RKO (cell line): ENCODE measurements around the gene COL2A1.
A peak's percentile ranks its signal among the peaks of the same experiment; 100 is the strongest.
"Not testable (repeated sequence)": the region's sequence is repeated elsewhere in the genome, so short reads cannot be mapped to it uniquely, and the experiment has no call there.

ENCODE experiments used
- DNase-seq: peaks from one replicate; pipeline ENCODE4 v3.0.0-alpha.2; 2016; ENCODE audit warnings: low spot score

COL2A1 gene

DNA sequence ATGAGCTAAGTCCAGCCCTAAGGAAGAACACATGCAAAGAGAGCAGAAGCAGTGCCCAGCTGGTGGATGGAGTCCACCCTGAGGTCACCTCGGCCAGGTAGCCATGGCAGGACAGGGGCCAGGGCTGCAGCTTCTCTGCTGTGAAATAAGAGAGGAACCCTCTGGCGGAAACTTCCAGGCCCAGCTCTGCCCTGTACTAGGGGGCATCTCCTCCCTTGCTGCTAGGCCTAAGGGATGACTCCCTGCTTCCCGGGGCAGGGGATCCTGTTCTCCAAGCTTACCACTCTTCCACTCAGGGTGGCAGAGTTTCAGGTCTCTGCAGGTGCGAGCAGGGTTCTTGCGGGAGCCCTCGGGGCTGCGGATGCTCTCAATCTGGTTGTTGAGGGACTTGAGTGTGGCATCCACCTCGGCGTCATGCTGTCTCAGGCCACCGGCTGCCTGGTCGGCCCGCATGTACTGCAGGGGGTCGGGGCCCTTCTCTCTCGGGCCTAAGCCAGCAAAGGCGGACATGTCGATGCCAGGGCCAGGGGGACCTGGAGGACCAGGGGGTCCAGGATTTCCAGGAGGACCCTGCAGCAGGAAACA is 29.1 kb downstream of the COL2A1 start:
- no peak for DNase-seq

DNA sequence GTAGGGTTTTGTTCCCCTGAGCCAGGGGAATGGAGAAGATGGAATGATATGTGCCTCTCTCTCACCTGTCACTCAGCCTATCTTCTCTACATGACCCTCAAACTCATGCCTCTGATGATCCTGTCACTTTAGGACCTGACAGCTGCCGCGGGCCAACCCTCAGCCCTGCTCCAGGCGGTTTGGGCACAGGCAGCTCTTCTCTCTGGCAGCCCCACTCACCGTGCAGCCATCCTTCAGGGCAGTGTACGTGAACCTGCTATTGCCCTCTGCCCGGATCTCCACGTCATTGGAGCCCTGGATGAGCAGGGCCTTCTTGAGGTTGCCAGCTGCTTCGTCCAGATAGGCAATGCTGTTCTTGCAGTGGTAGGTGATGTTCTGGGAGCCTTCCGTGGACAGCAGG is 30.4 kb downstream of the COL2A1 start:
- no peak for DNase-seq

DNA sequence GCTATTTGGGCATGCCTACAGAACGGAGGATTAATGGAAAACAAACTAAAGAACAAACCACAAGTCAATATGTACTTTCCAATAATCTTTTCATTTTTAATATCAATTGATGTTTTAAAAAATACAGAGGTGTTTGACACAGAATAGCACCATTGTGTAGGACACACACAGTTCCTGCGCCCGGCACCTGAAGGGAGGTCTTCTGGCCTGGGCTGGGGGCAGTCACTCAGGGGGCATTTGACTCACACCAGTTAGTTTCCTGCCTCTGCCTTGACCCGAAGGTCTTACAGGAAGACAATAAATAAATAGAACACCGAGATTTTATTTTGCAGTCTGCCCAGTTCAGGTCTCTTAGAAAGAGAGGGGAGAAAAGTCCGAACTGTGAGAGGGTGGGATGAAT is 31.4 kb downstream of the COL2A1 start:
- no peak for DNase-seq

GRCh38 chr12:47970843-47971242 is 33.4 kb downstream of the COL2A1 start:
- no peak for DNase-seq

DNA sequence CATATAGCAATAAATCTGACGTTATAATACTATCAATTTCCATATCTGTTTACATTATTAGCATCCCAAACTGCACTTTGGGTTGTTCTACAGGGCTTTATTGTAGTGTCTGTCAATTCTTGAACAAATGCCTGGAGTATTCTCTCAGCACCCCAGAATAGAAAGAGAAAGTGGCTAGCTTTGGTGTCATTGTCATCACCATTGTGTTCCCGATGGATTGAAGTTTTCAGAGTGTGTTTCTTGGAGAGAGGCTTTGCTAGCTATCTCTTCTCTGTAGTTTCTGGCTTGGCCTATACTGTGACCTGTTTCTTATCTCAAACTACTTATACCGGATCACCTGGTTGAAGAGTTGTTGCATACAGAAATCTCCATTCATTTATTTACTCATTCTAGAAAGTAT is 34.4 kb downstream of the COL2A1 start:
- no peak for DNase-seq

GRCh38 chr12:47967461-47968321 is 36.6 kb downstream of the COL2A1 start:
- DNase-seq = no peak

GRCh38 chr12:47965581-47965980 is 38.7 kb downstream of the COL2A1 start:
- DNase-seq = no peak

GRCh38 chr12:47964106-47964728 is 40.1 kb downstream of the COL2A1 start:
- DNase-seq = peak; percentile 24

DNA sequence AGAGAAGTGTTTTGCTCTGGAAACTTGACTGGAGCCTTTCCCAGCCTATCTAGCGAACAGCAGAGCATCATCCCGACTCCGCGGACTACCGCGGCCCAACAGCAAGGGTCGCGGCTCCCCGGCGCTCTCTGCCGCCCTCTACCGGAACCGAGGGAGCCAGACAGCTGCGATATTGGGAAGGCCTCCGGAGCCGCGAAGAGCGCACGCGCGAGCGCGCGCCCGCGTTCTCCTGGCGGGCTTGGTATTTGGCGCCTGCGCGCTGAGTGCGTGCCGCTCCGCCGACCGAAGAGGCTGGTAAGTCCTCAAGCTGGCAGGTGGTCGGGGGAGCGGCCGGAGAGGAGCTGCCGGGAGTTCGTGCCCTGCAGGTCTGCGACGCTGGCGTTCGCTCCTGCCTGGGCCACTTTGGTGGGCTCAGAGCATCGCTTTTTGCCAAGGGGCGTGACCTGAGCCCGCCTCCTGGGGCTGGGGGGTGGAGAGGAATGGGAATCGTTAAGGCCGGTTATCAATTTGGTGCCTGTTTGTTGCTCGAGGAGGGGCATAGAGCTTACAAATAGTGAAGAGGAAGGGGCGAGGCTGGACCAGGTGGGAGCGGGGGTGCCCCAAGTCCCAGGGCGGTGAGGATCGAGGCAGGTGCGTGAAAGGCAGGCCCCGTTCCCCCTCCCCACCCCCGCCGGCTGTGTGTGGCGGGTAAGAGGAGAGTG is 40.8 kb downstream of the COL2A1 start, which contains the start of gene TMEM106C:
Gene TMEM106C, plus strand, starts transcription at position 257 of the 701 bp plus-strand sequence. CDS start 641 bp downstream, outside the sequence.
- DNase-seq = peak; percentile 92

GRCh38 chr12:47962198-47962597 is 42.1 kb downstream of the COL2A1 start:
- DNase-seq = no peak

DNA sequence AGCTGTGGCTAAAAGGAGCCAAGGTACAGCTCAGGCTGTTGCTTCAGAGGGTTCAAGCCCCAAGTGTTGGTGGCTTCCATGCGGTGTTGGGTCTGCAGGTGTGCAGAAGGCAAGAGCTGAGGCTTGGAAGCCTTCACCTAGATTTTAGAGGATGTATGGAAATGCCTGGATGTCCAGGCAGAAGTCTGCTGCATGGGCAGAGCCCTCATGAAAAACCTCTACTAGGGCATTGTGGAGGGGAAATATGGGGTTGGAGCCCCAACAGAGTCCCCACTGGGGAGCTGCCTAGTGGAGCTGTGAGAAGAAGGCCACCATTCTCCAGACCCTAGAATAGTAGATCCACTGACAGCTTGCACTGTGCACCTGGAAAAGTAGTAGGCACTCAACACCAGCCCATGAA is 46.6 kb downstream of the COL2A1 start:
- DNase-seq = not testable (repeated sequence)

DNA sequence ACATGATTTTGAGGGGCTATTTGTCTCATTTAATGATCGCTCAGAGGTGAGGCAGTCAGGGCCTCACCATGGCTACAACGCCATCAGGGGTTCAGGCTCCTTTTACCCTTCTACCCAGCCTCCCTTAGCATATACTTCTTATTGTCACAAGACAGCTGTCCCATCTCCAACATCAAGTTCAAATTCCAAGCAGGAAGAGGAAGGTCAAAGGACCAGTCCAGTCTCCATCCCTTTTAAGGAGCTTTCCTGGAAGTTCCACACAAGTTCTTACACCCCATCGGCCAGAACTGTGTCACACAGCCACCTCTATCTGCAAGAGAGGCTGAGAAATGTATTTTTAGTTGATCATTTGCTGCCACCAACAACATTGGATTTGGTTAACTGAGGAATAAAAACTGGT is 49.2 kb downstream of the COL2A1 start:
- no peak for DNase-seq

DNA sequence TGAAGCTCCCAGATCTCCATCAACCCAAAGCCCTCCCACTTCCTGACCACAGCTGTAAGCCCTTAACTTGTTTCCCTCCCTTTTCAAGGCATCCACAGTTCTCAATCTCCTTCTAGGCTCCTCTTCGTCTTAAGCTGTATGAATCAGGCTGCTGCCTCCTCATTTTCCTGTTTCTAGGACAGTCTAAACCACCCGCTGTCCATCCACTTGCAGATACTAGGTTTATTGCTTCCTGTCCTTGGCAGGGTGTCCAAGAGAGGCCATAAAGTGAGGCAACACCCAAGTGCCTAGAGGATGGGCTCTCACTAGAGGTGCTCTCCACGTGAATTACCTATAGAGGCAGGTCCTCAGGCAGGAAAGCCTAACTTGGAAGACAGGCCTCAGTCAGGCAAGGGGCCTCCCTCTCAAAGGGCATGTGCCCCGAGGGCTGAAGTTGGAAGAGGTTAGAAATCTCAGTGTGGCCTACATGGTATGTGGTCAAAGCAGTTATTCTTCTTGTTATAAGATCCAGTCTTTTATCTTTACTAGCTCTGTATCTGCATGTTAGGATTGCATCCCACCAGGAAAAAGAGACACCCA is 49.7 kb downstream of the COL2A1 start:
- no peak for DNase-seq

DNA sequence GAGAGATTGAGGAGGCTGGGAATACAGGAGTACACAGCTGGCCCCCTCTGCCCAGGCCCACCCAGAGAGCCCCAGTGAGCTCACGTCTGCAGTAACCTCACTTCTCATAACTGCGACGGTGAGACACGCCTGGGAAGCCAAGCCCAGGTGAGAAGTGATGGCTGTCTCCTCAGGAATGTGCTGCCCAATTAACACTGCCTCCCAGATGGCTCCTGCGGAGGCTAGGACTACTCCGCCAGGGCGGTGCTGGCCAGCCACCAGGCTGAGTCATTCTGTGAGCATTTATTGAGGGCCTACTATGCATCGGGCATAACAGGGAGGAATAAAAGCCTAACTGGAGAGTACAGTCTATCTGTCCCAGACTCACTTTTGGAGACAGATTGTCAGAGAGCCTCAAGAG is 50.2 kb downstream of the COL2A1 start:
- no peak for DNase-seq

DNA sequence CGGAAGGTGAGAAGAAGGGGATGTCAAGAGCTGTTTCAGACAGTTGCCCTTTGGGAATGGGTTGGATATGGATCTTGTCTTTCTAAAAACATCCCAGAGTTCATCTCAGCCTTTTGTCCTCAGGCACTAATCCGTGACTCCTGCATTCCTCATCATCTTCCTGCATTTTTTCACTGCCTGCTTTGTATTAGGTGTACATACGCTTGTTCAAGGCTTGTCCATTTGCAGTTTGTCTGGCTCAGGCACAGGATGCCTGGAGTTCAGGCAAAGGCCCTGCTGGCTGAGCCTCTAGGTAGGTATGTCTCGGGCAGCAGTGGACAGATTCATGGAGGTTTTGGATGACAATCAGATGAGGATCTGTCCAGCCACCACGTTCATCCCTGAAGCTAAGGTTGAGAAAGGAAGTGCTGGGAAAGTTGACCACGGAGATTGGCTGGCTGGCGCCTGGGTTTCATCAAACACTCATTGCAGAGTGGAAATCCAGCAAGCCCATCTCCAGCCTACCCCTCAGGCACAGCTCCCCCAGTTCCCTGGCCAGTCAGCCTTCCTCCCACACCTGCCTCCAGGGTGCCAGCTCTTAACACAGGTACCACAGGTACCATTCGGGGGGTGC is 53.3 kb downstream of the COL2A1 start:
- DNase-seq = no peak

GRCh38 chr12:47949441-47950341 is 54.6 kb downstream of the COL2A1 start:
- DNase-seq = peak; percentile 82

GRCh38 chr12:47947341-47947740 is 56.9 kb downstream of the COL2A1 start:
- DNase-seq = no peak

- no peak for DNase-seq
Measured at GRCh38 chr12:47946413-47947323, 57.6 kb downstream of the COL2A1 start.

DNA sequence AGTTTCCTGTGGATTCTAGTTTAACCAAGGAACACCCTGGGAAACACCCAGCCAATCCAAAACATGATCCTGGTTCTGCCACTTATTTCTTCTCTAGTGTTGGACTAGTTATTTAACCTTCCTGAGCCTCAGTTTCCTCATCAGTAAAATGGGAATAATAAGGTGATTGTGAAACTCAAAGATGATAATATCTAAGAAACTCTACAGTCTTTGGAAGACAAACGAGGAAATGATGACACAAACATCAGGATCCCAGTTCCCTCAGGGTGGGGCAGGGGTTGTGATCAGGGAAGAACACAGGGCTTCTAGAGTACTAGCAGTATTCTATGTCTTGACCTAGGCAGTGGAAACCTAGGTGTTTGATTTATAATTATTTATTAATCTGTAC is 58.9 kb downstream of the COL2A1 start:
- no peak for DNase-seq
